ENCODE results near the gene ATF2.

Gene ATF2

GRCh38 chr2:175167792-175168563, at the start of gene ATF2:
Gene ATF2, minus strand, starts transcription at chr2:175168203. Its CDS starts 31,760 bp downstream, at chr2:175136443.
- peak; percentile 94 to 97 (median 96) for DNase-seq (ENCODE audit: low read depth in 2 of 3, low spot score in 1 of 3)

GRCh38 chr2:175207741-175208438, 39.9 kb upstream of the ATF2 start:
- no peak for DNase-seq (ENCODE audit: low read depth in 2 of 3, low spot score in 1 of 3)

- DNase-seq (ENCODE audit: low read depth in 2 of 3, low spot score in 1 of 3), result no peak
Measured at GRCh38 chr2:175206866-175207265, 38.9 kb upstream of the ATF2 start.

- no peak for DNase-seq (ENCODE audit: low read depth in 2 of 3, low spot score in 1 of 3)
Measured at GRCh38 chr2:175205523-175205922, 37.5 kb upstream of the ATF2 start.

- DNase-seq (ENCODE audit: low read depth in 2 of 3, low spot score in 1 of 3), result peak; percentile 35 to 45 (median 39)
Measured at GRCh38 chr2:175203621-175204496, 35.9 kb upstream of the ATF2 start.

GRCh38 chr2:175195012-175195411, 27.0 kb upstream of the ATF2 start:
- DNase-seq (ENCODE audit: low read depth in 2 of 3, low spot score in 1 of 3), result no peak

- no peak for DNase-seq (ENCODE audit: low read depth in 2 of 3, low spot score in 1 of 3)
Measured at GRCh38 chr2:175188761-175189160, 20.8 kb upstream of the ATF2 start.

- no peak for DNase-seq (ENCODE audit: low read depth in 2 of 3, low spot score in 1 of 3)
Measured at GRCh38 chr2:175187378-175187777, 19.4 kb upstream of the ATF2 start.

GRCh38 chr2:175183674-175184073, 15.7 kb upstream of the ATF2 start:
- no peak for DNase-seq (ENCODE audit: low read depth in 2 of 3, low spot score in 1 of 3)

- no peak for DNase-seq (ENCODE audit: low read depth in 2 of 3, low spot score in 1 of 3)
Measured at GRCh38 chr2:175181877-175182308, 13.9 kb upstream of the ATF2 start.

GRCh38 chr2:175181104-175181876, 13.3 kb upstream of the ATF2 start, which contains the start of gene ATP5MC3:
Gene ATP5MC3, minus strand, starts transcription at chr2:175181710. Its CDS starts 317 bp downstream, at chr2:175181393.
- peak; percentile 84 to 91 (median 90) for DNase-seq (ENCODE audit: low read depth in 2 of 3, low spot score in 1 of 3)

- peak; percentile 24 to 39 (median 38) for DNase-seq (ENCODE audit: low read depth in 2 of 3, low spot score in 1 of 3)
Measured at GRCh38 chr2:175180701-175181103, 12.7 kb upstream of the ATF2 start.

GRCh38 chr2:175176624-175177023, 8.6 kb upstream of the ATF2 start:
- no peak for DNase-seq (ENCODE audit: low read depth in 2 of 3, low spot score in 1 of 3)

- no peak for DNase-seq (ENCODE audit: low read depth in 2 of 3, low spot score in 1 of 3)
Measured at GRCh38 chr2:175175896-175176295, 7.9 kb upstream of the ATF2 start.

GRCh38 chr2:175175320-175175719, 7.3 kb upstream of the ATF2 start:
- DNase-seq (ENCODE audit: low read depth in 2 of 3, low spot score in 1 of 3), result no peak

- no peak for DNase-seq (ENCODE audit: low read depth in 2 of 3, low spot score in 1 of 3)
Measured at GRCh38 chr2:175170659-175171304, 2.8 kb upstream of the ATF2 start.

GRCh38 chr2:175169191-175169590, 1.2 kb upstream of the ATF2 start:
- no peak for DNase-seq (ENCODE audit: low read depth in 2 of 3, low spot score in 1 of 3)

GRCh38 chr2:175168564-175168945, 552 bp upstream of the ATF2 start:
- DNase-seq (ENCODE audit: low read depth in 2 of 3, low spot score in 1 of 3), result no peak

- DNase-seq (ENCODE audit: low read depth in 2 of 3, low spot score in 1 of 3), result peak in 1 of 3 donors; percentile 3
Measured at GRCh38 chr2:175167076-175167791, 769 bp downstream of the ATF2 start.

Data from stimulated activated CD4-positive, alpha-beta T cell treated with anti-CD3 and anti-CD28 coated beads, Interleukin-12 subunit alpha, Interleukin-12 subunit beta, amount 100 ng/mL, for 48 hours (primary cell).